ENCODE data around the gene TJP3. TPM values are rescaled to one million over a fixed set of nuclear protein-coding genes. Genes with fewer than 3 reads are reported as not detected.

TJP3 gene
- total RNA-seq, 1 donor from 2014 or later: 2.0 TPM

- Histone ChIP-seq H4K20me1 (ENCODE audit: insufficient read depth, low read length) (peaks cover 52% of the 10 kb centered on the region), H3K36me3 (ENCODE audit: insufficient read depth, low read length) (no peaks in the 10 kb centered on the region), H3K9ac (ENCODE audit: low read length) (peak overlapping the region; percentile 81), H3K4me1 (ENCODE audit: insufficient read depth, low read length) (peaks cover 44% of the 10 kb centered on the region), H3K27ac (ENCODE audit: low read depth, low read length) (no peak overlapping the region), H2AFZ (ENCODE audit: low read depth, low read length) (no peak overlapping the region), H3K79me2 (ENCODE audit: insufficient read depth, low read length) (peaks cover 72% of the 10 kb centered on the region), H3K9me3 (ENCODE audit: insufficient read depth, low read depth, low read length) (no peaks in the 10 kb centered on the region), H3K4me3 (ENCODE audit: insufficient read depth, low read depth, low read length) (no peak overlapping the region), H3K4me2 (ENCODE audit: low read length) (peak overlapping the region; percentile 78), H3K27me3 (ENCODE audit: insufficient read depth, low read length) (no peaks in the 10 kb centered on the region)
- Mint-ChIP-seq H3K36me3 (ENCODE audit: low read depth, unreplicated experiment) (peaks cover 4% of the 10 kb centered on the region), H3K4me3 (ENCODE audit: unreplicated experiment) (no peak overlapping the region), H3K4me1 (ENCODE audit: low read depth, unreplicated experiment) (peaks cover 20% of the 10 kb centered on the region), H3K27me3 (ENCODE audit: low read depth, unreplicated experiment) (no peaks in the 10 kb centered on the region), H3K27ac (ENCODE audit: unreplicated experiment) (peak overlapping the region; percentile 62), H3K9me3 (ENCODE audit: unreplicated experiment) (no peaks in the 10 kb centered on the region)
- TF ChIP-seq CTCF (IDR thresholded peaks at IDR 0.05; ENCODE audit: insufficient read depth, low read depth, low read length) (no peak), EZH2 (IDR thresholded peaks at IDR 0.05; ENCODE audit: insufficient read depth, low read length) (no peak)
- FAIRE-seq: no peak
- DNase-seq (ENCODE audit: low read depth): no peak
Measured at GRCh38 chr19:3672575-3672948, 35.6 kb upstream of the TJP3 start.

GRCh38 chr19:3672993-3673392 lies 35.2 kb upstream of the TJP3 start:
- TF ChIP-seq EZH2 (IDR thresholded peaks at IDR 0.05; ENCODE audit: insufficient read depth, low read length) (no peak), CTCF (IDR thresholded peaks at IDR 0.05; ENCODE audit: insufficient read depth, low read depth, low read length) (no peak)
- H3K9me3 ChIP-seq (ENCODE audit: insufficient read depth, low read depth, low read length): no peaks in the 10 kb centered on the region
- Mint-ChIP-seq H3K27ac (ENCODE audit: unreplicated experiment) (no peak overlapping the region), H3K9me3 (ENCODE audit: unreplicated experiment) (no peaks in the 10 kb centered on the region), H3K36me3 (ENCODE audit: low read depth, unreplicated experiment) (peaks cover 4% of the 10 kb centered on the region), H3K4me1 (ENCODE audit: low read depth, unreplicated experiment) (peaks cover 20% of the 10 kb centered on the region), H3K27me3 (ENCODE audit: low read depth, unreplicated experiment) (no peaks in the 10 kb centered on the region), H3K4me3 (ENCODE audit: unreplicated experiment) (no peak overlapping the region)
- no peaks in the 10 kb centered on the region for H3K36me3 ChIP-seq (ENCODE audit: insufficient read depth, low read length)
- FAIRE-seq: no peak
- H3K9ac ChIP-seq (ENCODE audit: low read length): no peak overlapping the region
- H3K27me3 ChIP-seq (ENCODE audit: insufficient read depth, low read length): no peaks in the 10 kb centered on the region
- peaks cover 44% of the 10 kb centered on the region for H3K4me1 ChIP-seq (ENCODE audit: insufficient read depth, low read length)
- peaks cover 50% of the 10 kb centered on the region for H4K20me1 ChIP-seq (ENCODE audit: insufficient read depth, low read length)
- H3K79me2 ChIP-seq (ENCODE audit: insufficient read depth, low read length): peaks cover 72% of the 10 kb centered on the region
- no peak overlapping the region for H3K27ac ChIP-seq (ENCODE audit: low read depth, low read length)
- no peak overlapping the region for H2AFZ ChIP-seq (ENCODE audit: low read depth, low read length)
- no peak for DNase-seq (ENCODE audit: low read depth)
- H3K4me3 ChIP-seq (ENCODE audit: insufficient read depth, low read depth, low read length): no peak overlapping the region
- H3K4me2 ChIP-seq (ENCODE audit: low read length): no peak overlapping the region

GRCh38 chr19:3673506-3674439 lies 34.4 kb upstream of the TJP3 start:
- no peaks in the 10 kb centered on the region for H3K27me3 ChIP-seq (ENCODE audit: insufficient read depth, low read length)
- Mint-ChIP-seq H3K4me1 (ENCODE audit: low read depth, unreplicated experiment) (peaks cover 12% of the 10 kb centered on the region), H3K27ac (ENCODE audit: unreplicated experiment) (no peak overlapping the region), H3K9me3 (ENCODE audit: unreplicated experiment) (no peaks in the 10 kb centered on the region), H3K27me3 (ENCODE audit: low read depth, unreplicated experiment) (no peaks in the 10 kb centered on the region), H3K4me3 (ENCODE audit: unreplicated experiment) (no peak overlapping the region), H3K36me3 (ENCODE audit: low read depth, unreplicated experiment) (peaks cover 4% of the 10 kb centered on the region)
- no peak overlapping the region for H3K4me2 ChIP-seq (ENCODE audit: low read length)
- no peak for DNase-seq (ENCODE audit: low read depth)
- H3K4me1 ChIP-seq (ENCODE audit: insufficient read depth, low read length): peaks cover 36% of the 10 kb centered on the region
- peaks cover 56% of the 10 kb centered on the region for H4K20me1 ChIP-seq (ENCODE audit: insufficient read depth, low read length)
- H3K27ac ChIP-seq (ENCODE audit: low read depth, low read length): no peak overlapping the region
- TF ChIP-seq CTCF (IDR thresholded peaks at IDR 0.05; ENCODE audit: insufficient read depth, low read depth, low read length) (no peak), EZH2 (IDR thresholded peaks at IDR 0.05; ENCODE audit: insufficient read depth, low read length) (no peak)
- no peak overlapping the region for H3K4me3 ChIP-seq (ENCODE audit: insufficient read depth, low read depth, low read length)
- H3K36me3 ChIP-seq (ENCODE audit: insufficient read depth, low read length): no peaks in the 10 kb centered on the region
- peaks cover 73% of the 10 kb centered on the region for H3K79me2 ChIP-seq (ENCODE audit: insufficient read depth, low read length)
- H3K9me3 ChIP-seq (ENCODE audit: insufficient read depth, low read depth, low read length): no peaks in the 10 kb centered on the region
- H3K9ac ChIP-seq (ENCODE audit: low read length): no peak overlapping the region
- no peak overlapping the region for H2AFZ ChIP-seq (ENCODE audit: low read depth, low read length)
- no peak for FAIRE-seq

All from astrocyte (in vitro differentiated cells and primary cell).